ENCODE results near the gene SYDE2. TPM values are rescaled to one million over a fixed set of nuclear protein-coding genes. Genes with fewer than 3 reads are reported as not detected.

Gene SYDE2
- total RNA-seq, 1 donor from 2014 or later, result 5.9 TPM

- H3K4me3 Mint-ChIP-seq, result no peak overlapping the region
- no peak overlapping the region for H3K27ac Mint-ChIP-seq (ENCODE audit: unreplicated experiment)
Measured at GRCh38 chr1:85223334-85223733, 22.5 kb upstream of the SYDE2 start.

GRCh38 chr1:85220756-85221201 lies 20.0 kb upstream of the SYDE2 start:
- DNase-seq (ENCODE audit: low read depth, low spot score), result no peak
- Mint-ChIP-seq H3K27ac (ENCODE audit: unreplicated experiment) (no peak overlapping the region), H3K9me3 (no peaks in the 10 kb centered on the region), H3K4me3 (no peak overlapping the region), H3K27me3 (ENCODE audit: low read depth) (peaks cover 6% of the 10 kb centered on the region), H3K4me1 (peaks cover 12% of the 10 kb centered on the region), H3K36me3 (ENCODE audit: low read depth) (no peaks in the 10 kb centered on the region)
- no peak for TF ChIP-seq CTCF (conservative IDR thresholded peaks at IDR 0.05)

More at GRCh38 chr1:85223334-85223733, 22.5 kb upstream of the SYDE2 start:
- no peak for DNase-seq (ENCODE audit: low read depth, low spot score)
- Mint-ChIP-seq H3K9me3 (no peaks in the 10 kb centered on the region), H3K36me3 (ENCODE audit: low read depth) (no peaks in the 10 kb centered on the region), H3K4me1 (peaks cover 18% of the 10 kb centered on the region), H3K27me3 (ENCODE audit: low read depth) (peaks cover 2% of the 10 kb centered on the region)
- TF ChIP-seq CTCF (conservative IDR thresholded peaks at IDR 0.05), result no peak

GRCh38 chr1:85219853-85220610 lies 19.2 kb upstream of the SYDE2 start:
- Mint-ChIP-seq H3K4me3 (no peak overlapping the region), H3K27ac (ENCODE audit: unreplicated experiment) (no peak overlapping the region)

GRCh38 chr1:85216697-85217096 lies 15.9 kb upstream of the SYDE2 start:
- no peak for DNase-seq (ENCODE audit: low read depth, low spot score)
- no peak for TF ChIP-seq CTCF (conservative IDR thresholded peaks at IDR 0.05)
- no peak overlapping the region for H3K4me3 Mint-ChIP-seq
- no peaks in the 10 kb centered on the region for H3K9me3 Mint-ChIP-seq
- no peaks in the 10 kb centered on the region for H3K36me3 Mint-ChIP-seq (ENCODE audit: low read depth)
- no peaks in the 10 kb centered on the region for H3K4me1 Mint-ChIP-seq
- peaks cover 6% of the 10 kb centered on the region for H3K27me3 Mint-ChIP-seq (ENCODE audit: low read depth)
- H3K27ac Mint-ChIP-seq (ENCODE audit: unreplicated experiment), result no peak overlapping the region

More at GRCh38 chr1:85219853-85220610, 19.2 kb upstream of the SYDE2 start:
- H3K27me3 Mint-ChIP-seq (ENCODE audit: low read depth), result peaks cover 6% of the 10 kb centered on the region
- H3K36me3 Mint-ChIP-seq (ENCODE audit: low read depth), result no peaks in the 10 kb centered on the region
- no peak for TF ChIP-seq CTCF (conservative IDR thresholded peaks at IDR 0.05)
- peaks cover 5% of the 10 kb centered on the region for H3K4me1 Mint-ChIP-seq
- DNase-seq (ENCODE audit: low read depth, low spot score), result no peak
- H3K9me3 Mint-ChIP-seq, result no peaks in the 10 kb centered on the region

GRCh38 chr1:85214654-85215053 lies 13.8 kb upstream of the SYDE2 start:
- no peak for TF ChIP-seq CTCF (conservative IDR thresholded peaks at IDR 0.05)
- Mint-ChIP-seq H3K9me3 (no peaks in the 10 kb centered on the region), H3K27ac (ENCODE audit: unreplicated experiment) (no peak overlapping the region), H3K36me3 (ENCODE audit: low read depth) (no peaks in the 10 kb centered on the region), H3K4me3 (no peak overlapping the region), H3K27me3 (ENCODE audit: low read depth) (peaks cover 6% of the 10 kb centered on the region), H3K4me1 (no peaks in the 10 kb centered on the region)
- DNase-seq (ENCODE audit: low read depth, low spot score), result no peak

Data from neural crest cell (in vitro differentiated cells).